K562 (cell line): Measurements from ENCODE around the gene PCDHGC4. TPM values are rescaled to one million over a fixed set of nuclear protein-coding genes. Genes with fewer than 3 reads are reported as not detected.

Experiments used
- ATAC-seq: fragments of 200-7000 bp; cut with Tn5 transposase; 3 replicates; pipeline ENCODE4 v1.9.1; 2020; ENCODE audit warnings: moderate library complexity
- BruUV-seq: library from RNA; stranded (reverse); fragments of 400-500 nt; replicated peaks from 2 replicates; lab custom pipeline; 2021; lab: Mats Ljungman, UMichigan
- CTCF ChIA-PET: fragments of 300-600 bp; formaldehyde crosslinking; extraction: SDS; loops from one replicate; lab custom pipeline; 2021; ENCODE audit warnings: low intra/inter-chr PET ratio; lab: Yijun Ruan, JAX
- POLR2A ChIA-PET: fragments of 300-600, 350-650 bp; sonication (Branson Sonifier 250); formaldehyde crosslinking; extraction: SDS; loops from one replicate; lab custom pipeline; 2021; ENCODE audit warnings: antibody characterized with exemption, inconsistent platforms; lab: Yijun Ruan, JAX
- DNase-seq, 4 experiments: peaks; one replicate each; pipeline versions ENCODE4 v3.0.0 to v3.0.0-alpha.2; 2011 to 2018; ENCODE audit warnings: low spot score in 3 of 4, mixed read lengths in 3 of 4; ENCODE audit errors: extremely low read depth in 1 of 4
- FAIRE-seq: peaks from 2 replicates; lab custom pipeline; 2011; peaks lifted over from hg19 to GRCh38; lab: Jason Lieb, UNC
- H2AFZ ChIP-seq: 2 replicates; pipeline ENCODE4 v1.6.0; 2011; ENCODE audit warnings: low read depth, low read length, control low read depth, inconsistent platforms
- H3K27ac ChIP-seq: fragments of 200-600 bp; 3 replicates; pipeline ENCODE4 v1.8.0; 2011; ENCODE audit warnings: low read depth, mild to moderate bottlenecking, control low read depth, inconsistent platforms, low read length, moderate library complexity, mixed read lengths; ENCODE audit errors: extremely low read depth
- H3K27me3 ChIP-seq, 2 experiments: fragments of 300-600 bp in 1 of 2; 2 replicates in 1 of 2; 3 replicates in 1 of 2; pipeline versions ENCODE4 v1.6.0 to v1.8.0; 2011; ENCODE audit warnings: inconsistent platforms in 2 of 2, low read length in 2 of 2, mild to moderate bottlenecking in 1 of 2, mixed read lengths in 1 of 2, moderate library complexity in 1 of 2; ENCODE audit not compliant: control insufficient read depth in 2 of 2, insufficient read depth in 2 of 2
- H3K36me3 ChIP-seq: fragments of 300-600 bp; 3 replicates; pipeline ENCODE4 v1.8.0; 2011; ENCODE audit warnings: mild to moderate bottlenecking, low read length, inconsistent platforms; ENCODE audit not compliant: control insufficient read depth, insufficient read depth
- H3K4me1 ChIP-seq, 2 experiments: fragments of 200-600 bp in 1 of 2; replicated peaks in 1 of 2; 2 replicates in 1 of 2; 3 replicates in 1 of 2; pipeline versions ENCODE4 v1.5.1 to v1.8.0; 2011; ENCODE audit warnings: inconsistent platforms in 2 of 2, low read length in 2 of 2, mild to moderate bottlenecking in 1 of 2, mixed read lengths in 1 of 2, moderate library complexity in 1 of 2; ENCODE audit not compliant: control insufficient read depth in 2 of 2, insufficient read depth in 2 of 2
- H3K4me2 ChIP-seq: 2 replicates; pipeline ENCODE4 v1.6.1; 2011; ENCODE audit warnings: low read length, control low read depth, inconsistent platforms, mixed read lengths; ENCODE audit not compliant: insufficient read depth
- H3K4me3 ChIP-seq: fragments of 200-600 bp; sonication (generic), shearing (Covaris generic); 2 replicates; pipeline ENCODE4 v1.5.1; 2016; ENCODE audit warnings: control low read depth, inconsistent platforms
- H3K79me2 ChIP-seq: fragments of 200-600 bp; 3 replicates; pipeline ENCODE4 v1.8.0; 2011; ENCODE audit warnings: low read length, inconsistent platforms; ENCODE audit not compliant: control insufficient read depth, insufficient read depth
- H3K9ac ChIP-seq, 2 experiments: 2 replicates each; pipeline versions ENCODE4 v1.6.0 to v1.6.1; 2011; ENCODE audit warnings: low read depth in 2 of 2, low read length in 2 of 2, control low read depth in 1 of 2, inconsistent platforms in 1 of 2, mild to moderate bottlenecking in 1 of 2, mixed read lengths in 1 of 2; ENCODE audit not compliant: insufficient read depth in 1 of 2
- H3K9me1 ChIP-seq: one replicate; pipeline ENCODE4 v1.6.0; 2011; ENCODE audit warnings: inconsistent platforms, mild to moderate bottlenecking, low read length, moderate library complexity; ENCODE audit not compliant: control insufficient read depth, insufficient read depth
- H3K9me3 ChIP-seq: replicated peaks from 2 replicates; pipeline ENCODE4 v1.5.1; 2011; ENCODE audit warnings: low read depth, low read length, inconsistent platforms; ENCODE audit not compliant: control insufficient read depth, insufficient read depth
- H4K20me1 ChIP-seq: replicated peaks from 2 replicates; pipeline ENCODE4 v1.6.1; 2011; ENCODE audit warnings: low read length, inconsistent platforms, mixed read lengths; ENCODE audit not compliant: control insufficient read depth, insufficient read depth
- CHD2 ChIP-seq: IDR thresholded peaks from 2 replicates; pipeline ENCODE4 v1.6.1; 2011; ENCODE audit warnings: low read depth, low read length
- CHD4 ChIP-seq: fragments of 200-600 bp; sonication (generic); IDR thresholded peaks from 3 replicates; pipeline ENCODE4 v1.6.1; 2012; ENCODE audit warnings: low read depth, mild to moderate bottlenecking, mixed read lengths, low read length, inconsistent platforms; ENCODE audit not compliant: insufficient read depth, insufficient replicate concordance, poor library complexity, severe bottlenecking
- CREB3 ChIP-seq: fragments of 450-650 bp; conservative IDR thresholded peaks from 2 replicates; pipeline ENCODE4 v1.6.1; 2016; ENCODE audit warnings: missing genetic modification characterization, low read depth, mild to moderate bottlenecking, missing compliant biosample characterization, moderate library complexity
- FOXK2 ChIP-seq, 2 experiments: fragments of 450-650 bp; IDR thresholded peaks in 1 of 2; conservative IDR thresholded peaks in 1 of 2; 2 replicates each; pipeline ENCODE4 v1.6.1; 2016; ENCODE audit warnings: low read depth in 2 of 2, mild to moderate bottlenecking in 1 of 2
- HMGXB4 ChIP-seq: sonication (generic); formaldehyde crosslinking; IDR thresholded peaks from 2 replicates; pipeline ENCODE4 v1.8.1; 2023; ENCODE audit warnings: mild to moderate bottlenecking, missing genetic modification reagents
- NFATC3 ChIP-seq: fragments of 450-650 bp; IDR thresholded peaks from 2 replicates; pipeline ENCODE4 v1.6.1; 2017; ENCODE audit warnings: mild to moderate bottlenecking
- NR2C1 ChIP-seq, 2 experiments: fragments of 450-650 bp; IDR thresholded peaks; 2 replicates each; pipeline ENCODE4 v1.6.1; 2017; ENCODE audit warnings: mild to moderate bottlenecking in 2 of 2, antibody characterized with exemption in 1 of 2, inconsistent platforms in 1 of 2, missing compliant biosample characterization in 1 of 2, missing genetic modification characterization in 1 of 2
- PCBP1 ChIP-seq: fragments of 200-400 bp; formaldehyde crosslinking; IDR thresholded peaks from 2 replicates; pipeline ENCODE4 v1.6.1; 2018; ENCODE audit warnings: mild to moderate bottlenecking, low read depth, low read length; ENCODE audit not compliant: poor library complexity, severe bottlenecking
- POLR3A ChIP-seq: IDR thresholded peaks from 2 replicates; pipeline ENCODE4 v1.6.1; 2011; ENCODE audit warnings: borderline replicate concordance, mild to moderate bottlenecking, moderate library complexity; ENCODE audit not compliant: insufficient read length, insufficient read depth; ENCODE audit errors: extremely low read depth
- ZNF717 ChIP-seq: fragments of 250-450 bp; sonication (Bioruptor Pico); IDR thresholded peaks from 2 replicates; pipeline ENCODE4 v1.5.0; 2021
- WGBS: fragments of 100-300 bp; shearing (Covaris generic); methylation state at CpG from one replicate; pipeline ENCODE4 v1.1.6; 2016; ENCODE audit warnings: low coverage, mixed read lengths; ENCODE audit not compliant: insufficient coverage; ENCODE audit errors: missing lambda C conversion rate; 5-methylcytosine and 5-hydroxymethylcytosine counted together
- in situ Hi-C: fragments of 300-500 bp; cut with MboI; formaldehyde crosslinking; loops from 4 replicates; pipeline ENCODE4 v1.15.0; 2018; ENCODE audit warnings: inconsistent platforms, mixed read lengths
- intact Hi-C: fragments of 100-400 bp; cut with micrococcal nuclease; formaldehyde crosslinking; loops from 2 replicates; pipeline ENCODE4 v1.14.2; 2022
- polyA plus RNA-seq, 8 experiments: library from polyadenylated mRNA; depleted of rRNA in 4 of 8; stranded (reverse) in 5 of 8; unstranded in 3 of 8; fragments of >200 nt; fragmentation: Nextera tagmentation in 2 of 8; fragmentation: Illumina TruSeq in 1 of 8; extraction: Ambion mirVana in 2 of 8; extraction: Trizol in 1 of 8; gene quantifications; 2 replicates each; pipeline versions ENCODE4 v1.2.1 to v1.2.3, GENCODE V29; 2011 to 2014; ENCODE audit warnings: inconsistent platforms in 1 of 8, missing spikeins in 1 of 8
- total RNA-seq, 7 experiments: library from RNA; depleted of rRNA in 6 of 7; stranded (reverse); fragments of >200 nt in 6 of 7; fragmentation: Illumina TruSeq in 2 of 7; extraction: Trizol in 2 of 7; gene quantifications; 2 replicates each; pipeline versions ENCODE4 v1.2.1 to v1.2.3, GENCODE V29; 2011 to 2021; ENCODE audit warnings: low replicate concordance in 1 of 7

Gene PCDHGC4
- total and polyA plus RNA-seq, 9 of the 15 experiments (the other 6 are each of a cell fraction or from before 2014, with no cell fraction given): 0.05 TPM; not detected in 8

GRCh38 chr5:141486091-141486490, 1.3 kb downstream of the PCDHGC4 start:
- 17% methylated on average over 9 of the region's 9 CpGs for WGBS
- H3K4me2 ChIP-seq: no peak overlapping the region
- H3K9me1 ChIP-seq: no peaks in the 10 kb centered on the region
- H3K4me3 ChIP-seq: no peak overlapping the region
- no peaks in the 10 kb centered on the region for H3K36me3 ChIP-seq
- in situ Hi-C loops (no loop called here), intact Hi-C loops (no loop called here)
- H3K9ac ChIP-seq: no peak overlapping the region
- BruUV-seq: no TSS peak
- DNase-seq (no peak), ATAC-seq (no peak), FAIRE-seq (no peak)
- H3K27me3 ChIP-seq: peaks cover 61 to 67% of the 10 kb centered on the region in 2 experiments
- no peak overlapping the region for H3K27ac ChIP-seq
- H3K4me1 ChIP-seq: peaks cover 0 to 6% of the 10 kb centered on the region in 2 experiments; a peak in 2 of 5 replicates
- ChIA-PET CTCF (no interaction called here), POLR2A (interaction anchor here (0.9 kb wide), 1 partner anchor 29 kb away, joined by 4 read pairs; no protein-coding TSS in a partner anchor)
- H3K79me2 ChIP-seq: no peaks in the 10 kb centered on the region
- H2AFZ ChIP-seq: no peak overlapping the region
- 0 out of 2 replicates have a peak, but pooled peaks cover 5% of the 10 kb centered on the region for H4K20me1 ChIP-seq
- TF ChIP-seq POLR3A (no peak), CHD4 (no peak), PCBP1 (no peak), ZNF717 (no peak), FOXK2 (conservative IDR thresholded peaks at IDR 0.05 in 1 of 2, IDR thresholded peaks at IDR 0.05 in 1 of 2; ENCODE audit: low read depth in 2 of 2) (no peak), NFATC3 (no peak), NR2C1 (IDR thresholded peaks at IDR 0.05) (no peak), NR2C1 (tag; IDR thresholded peaks at IDR 0.05) (no peak), HMGXB4 (CRISPR knock-in tag) (no peak), CHD2 (no peak), CREB3 (tag) (no peak)
- TF ChIP-seq, all 486 proteins: peak for 0
- H3K9me3 ChIP-seq: no peaks in the 10 kb centered on the region
